ENCODE data around the gene ARHGAP28.

GRCh38 chr18:6954501-6954900 lies 225.0 kb downstream of the ARHGAP28 start:
- TF ChIP-seq, protein P1, sequence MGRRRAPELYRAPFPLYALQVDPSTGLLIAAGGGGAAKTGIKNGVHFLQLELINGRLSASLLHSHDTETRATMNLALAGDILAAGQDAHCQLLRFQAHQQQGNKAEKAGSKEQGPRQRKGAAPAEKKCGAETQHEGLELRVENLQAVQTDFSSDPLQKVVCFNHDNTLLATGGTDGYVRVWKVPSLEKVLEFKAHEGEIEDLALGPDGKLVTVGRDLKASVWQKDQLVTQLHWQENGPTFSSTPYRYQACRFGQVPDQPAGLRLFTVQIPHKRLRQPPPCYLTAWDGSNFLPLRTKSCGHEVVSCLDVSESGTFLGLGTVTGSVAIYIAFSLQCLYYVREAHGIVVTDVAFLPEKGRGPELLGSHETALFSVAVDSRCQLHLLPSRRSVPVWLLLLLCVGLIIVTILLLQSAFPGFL (CRISPR knock-in tag; IDR thresholded peaks at IDR 0.05), result no peak
- TF ChIP-seq, protein P2, sequence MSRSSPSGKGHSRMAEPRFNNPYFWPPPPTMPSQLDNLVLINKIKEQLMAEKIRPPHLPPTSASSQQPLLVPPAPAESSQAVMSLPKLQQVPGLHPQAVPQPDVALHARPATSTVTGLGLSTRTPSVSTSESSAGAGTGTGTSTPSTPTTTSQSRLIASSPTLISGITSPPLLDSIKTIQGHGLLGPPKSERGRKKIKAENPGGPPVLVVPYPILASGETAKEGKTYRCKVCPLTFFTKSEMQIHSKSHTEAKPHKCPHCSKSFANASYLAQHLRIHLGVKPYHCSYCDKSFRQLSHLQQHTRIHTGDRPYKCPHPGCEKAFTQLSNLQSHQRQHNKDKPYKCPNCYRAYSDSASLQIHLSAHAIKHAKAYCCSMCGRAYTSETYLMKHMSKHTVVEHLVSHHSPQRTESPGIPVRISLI (CRISPR knock-in tag; IDR thresholded peaks at IDR 0.05; ENCODE audit: borderline replicate concordance), result no peak
- TF ChIP-seq, protein P3, sequence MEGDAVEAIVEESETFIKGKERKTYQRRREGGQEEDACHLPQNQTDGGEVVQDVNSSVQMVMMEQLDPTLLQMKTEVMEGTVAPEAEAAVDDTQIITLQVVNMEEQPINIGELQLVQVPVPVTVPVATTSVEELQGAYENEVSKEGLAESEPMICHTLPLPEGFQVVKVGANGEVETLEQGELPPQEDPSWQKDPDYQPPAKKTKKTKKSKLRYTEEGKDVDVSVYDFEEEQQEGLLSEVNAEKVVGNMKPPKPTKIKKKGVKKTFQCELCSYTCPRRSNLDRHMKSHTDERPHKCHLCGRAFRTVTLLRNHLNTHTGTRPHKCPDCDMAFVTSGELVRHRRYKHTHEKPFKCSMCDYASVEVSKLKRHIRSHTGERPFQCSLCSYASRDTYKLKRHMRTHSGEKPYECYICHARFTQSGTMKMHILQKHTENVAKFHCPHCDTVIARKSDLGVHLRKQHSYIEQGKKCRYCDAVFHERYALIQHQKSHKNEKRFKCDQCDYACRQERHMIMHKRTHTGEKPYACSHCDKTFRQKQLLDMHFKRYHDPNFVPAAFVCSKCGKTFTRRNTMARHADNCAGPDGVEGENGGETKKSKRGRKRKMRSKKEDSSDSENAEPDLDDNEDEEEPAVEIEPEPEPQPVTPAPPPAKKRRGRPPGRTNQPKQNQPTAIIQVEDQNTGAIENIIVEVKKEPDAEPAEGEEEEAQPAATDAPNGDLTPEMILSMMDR (CRISPR knock-in tag; IDR thresholded peaks at IDR 0.05), result no peak
- TF ChIP-seq HNRNPUL1 (IDR thresholded peaks at IDR 0.05; ENCODE audit: low read depth, low read length), result no peak
- TF ChIP-seq ATF3 (CRISPR knock-in tag; IDR thresholded peaks at IDR 0.05), result no peak
- no peak for TF ChIP-seq SRF (IDR thresholded peaks at IDR 0.05; ENCODE audit: low read depth, low read length)
- no peak for TF ChIP-seq USF2 (IDR thresholded peaks at IDR 0.05; ENCODE audit: low read depth, low read length)
- no peak for TF ChIP-seq USF2 (CRISPR knock-in tag; IDR thresholded peaks at IDR 0.05; ENCODE audit: borderline replicate concordance)
- no peak for TF ChIP-seq ZXDC (CRISPR knock-in tag; IDR thresholded peaks at IDR 0.05)
- TF ChIP-seq JUND (CRISPR knock-in tag; IDR thresholded peaks at IDR 0.05), result no peak
- no peak for TF ChIP-seq RARA (CRISPR knock-in tag; IDR thresholded peaks at IDR 0.05)
- TF ChIP-seq ZNF775 (CRISPR knock-in tag; IDR thresholded peaks at IDR 0.05; ENCODE audit: borderline replicate concordance), result no peak
- TF ChIP-seq NFIC (IDR thresholded peaks at IDR 0.05; ENCODE audit: low read length), result no peak
- no peak for TF ChIP-seq HOXA7 (CRISPR knock-in tag; IDR thresholded peaks at IDR 0.05)
- no peak for TF ChIP-seq POLR2AphosphoS5 (IDR thresholded peaks at IDR 0.05; ENCODE audit: low read depth, low read length)

Data from HepG2 (cell line).